Hippocampal formation (tissue), 2 donors: ENCODE measurements around the gene DPP9.
"Not testable (repeated sequence)": the region's sequence is repeated elsewhere in the genome, so short reads cannot be mapped to it uniquely, and the experiment has no call there.

Experiments
- DNase-seq, 2 donors: peaks; one replicate each; lab custom pipeline; 2025; lab: John Stamatoyannopoulos, UW

Gene DPP9

GRCh38 chr19:4723595-4724514 lies at the start of gene DPP9:
TSS of gene DPP9 (minus strand) at chr19:4723842. CDS start at chr19:4719906, 3,936 bp downstream.
- peak; percentile 92 to 98 for DNase-seq

GRCh38 chr19:4773047-4773640 lies 49.5 kb upstream of the DPP9 start:
- DNase-seq = no peak

GRCh38 chr19:4772566-4772965 lies 48.9 kb upstream of the DPP9 start:
- DNase-seq = no peak

GRCh38 chr19:4768934-4769777 lies 45.5 kb upstream of the DPP9 start:
- peak; percentile 39 to 56 for DNase-seq

- no peak for DNase-seq
Observed at GRCh38 chr19:4764393-4764660, 40.7 kb upstream of the DPP9 start.

GRCh38 chr19:4763021-4763420 lies 39.4 kb upstream of the DPP9 start:
- DNase-seq = no peak

- DNase-seq = no peak
Observed at GRCh38 chr19:4760285-4760650, 36.6 kb upstream of the DPP9 start.

GRCh38 chr19:4759388-4760284 lies 36.0 kb upstream of the DPP9 start:
- peak; percentile 80 to 82 for DNase-seq

- no peak for DNase-seq
Observed at GRCh38 chr19:4758659-4759058, 35.0 kb upstream of the DPP9 start.

- no peak for DNase-seq
Observed at GRCh38 chr19:4758082-4758481, 34.4 kb upstream of the DPP9 start.

- no peak for DNase-seq
Observed at GRCh38 chr19:4755459-4755858, 31.8 kb upstream of the DPP9 start.

GRCh38 chr19:4754248-4754647 lies 30.6 kb upstream of the DPP9 start:
- no peak for DNase-seq

GRCh38 chr19:4749870-4750590 lies 26.4 kb upstream of the DPP9 start:
- no peak for DNase-seq

- DNase-seq = peak in 1 of 2 donors; percentile 23
Observed at GRCh38 chr19:4748589-4748988, 24.9 kb upstream of the DPP9 start.

- DNase-seq = no peak
Observed at GRCh38 chr19:4748185-4748584, 24.5 kb upstream of the DPP9 start.

- no peak for DNase-seq
Observed at GRCh38 chr19:4745986-4746385, 22.3 kb upstream of the DPP9 start.

- DNase-seq = not testable (repeated sequence)
Observed at GRCh38 chr19:4745175-4745574, 21.5 kb upstream of the DPP9 start.

- peak in 1 of 2 donors; percentile 7 for DNase-seq
Observed at GRCh38 chr19:4744451-4745174, 21.0 kb upstream of the DPP9 start.

GRCh38 chr19:4742723-4743646 lies 19.3 kb upstream of the DPP9 start:
- no peak for DNase-seq
